Right atrium auricular region (tissue), 2 donors: ENCODE results near the gene TMEM185A. TPM values are rescaled to one million over a fixed set of nuclear protein-coding genes. Genes with fewer than 3 reads are reported as not detected.

ENCODE experiments used
- DNase-seq: peaks from one replicate; pipeline ENCODE4 v3.0.0-alpha.2; 2019; ENCODE audit warnings: low spot score
- H3K27ac ChIP-seq, 2 donors: fragments of 200-600 bp; sonication (generic); 1 replicate in 1 of 2; 2 replicates in 1 of 2; pipeline ENCODE4 v1.5.1; 2016 to 2019
- H3K27me3 ChIP-seq, 2 donors: fragments of 200-600 bp; sonication (generic); one replicate each; pipeline versions ENCODE4 v1.5.1 to v1.6.0; 2017 to 2019
- H3K36me3 ChIP-seq: fragments of 200-600 bp; sonication (generic); one replicate; pipeline ENCODE4 v1.5.1; 2016
- H3K4me1 ChIP-seq, 2 donors: fragments of 200-600 bp; sonication (generic); one replicate each; pipeline versions ENCODE4 v1.5.1 to v1.6.0; 2017 to 2019
- H3K4me3 ChIP-seq, 2 donors: fragments of 200-600 bp; sonication (generic); 1 replicate in 1 of 2; 2 replicates in 1 of 2; pipeline ENCODE4 v1.5.1; 2017 to 2019; ENCODE audit warnings: mild to moderate bottlenecking in 1 of 2, moderate library complexity in 1 of 2
- H3K9me3 ChIP-seq, 2 donors: fragments of 200-600 bp; sonication (generic); one replicate each; pipeline ENCODE4 v1.5.1; 2019
- CTCF ChIP-seq, 2 donors: fragments of 200-600 bp; sonication (generic); IDR thresholded peaks; one replicate each; pipeline ENCODE4 v1.5.1; 2019; ENCODE audit warnings: antibody characterized with exemption in 2 of 2
- total RNA-seq, 2 donors: library from RNA; depleted of rRNA; stranded (reverse); fragments of >200 nt; gene quantifications; one replicate each; pipeline ENCODE4 v1.1.0, GENCODE V29; 2016

TMEM185A gene
- total RNA-seq, 2 donors from 2014 or later = 37.0 to 37.2 TPM

GRCh38 chrX:149650162-149650561, 18.6 kb upstream of the TMEM185A start:
- H3K4me1 ChIP-seq = no peaks in the 10 kb centered on the region
- no peak for TF ChIP-seq CTCF (IDR thresholded peaks at IDR 0.05)

GRCh38 chrX:149648932-149649331, 17.3 kb upstream of the TMEM185A start:
- Histone ChIP-seq H3K27me3 (no peaks in the 10 kb centered on the region), H3K4me3 (no peak overlapping the region), H3K9me3 (no peaks in the 10 kb centered on the region), H3K4me1 (no peaks in the 10 kb centered on the region), H3K27ac (no peak overlapping the region), H3K36me3 (no peaks in the 10 kb centered on the region)
- TF ChIP-seq CTCF (IDR thresholded peaks at IDR 0.05) = no peak
- DNase-seq = no peak

More at GRCh38 chrX:149650162-149650561, 18.6 kb upstream of the TMEM185A start:
- H3K27ac ChIP-seq = no peak overlapping the region
- DNase-seq = no peak
- H3K4me3 ChIP-seq = no peak overlapping the region
- H3K27me3 ChIP-seq = no peaks in the 10 kb centered on the region
- no peaks in the 10 kb centered on the region for H3K9me3 ChIP-seq
- no peaks in the 10 kb centered on the region for H3K36me3 ChIP-seq

- Histone ChIP-seq H3K4me1 (no peaks in the 10 kb centered on the region), H3K4me3 (no peak overlapping the region), H3K9me3 (no peaks in the 10 kb centered on the region), H3K36me3 (no peaks in the 10 kb centered on the region), H3K27ac (no peak overlapping the region), H3K27me3 (no peaks in the 10 kb centered on the region)
- TF ChIP-seq CTCF (IDR thresholded peaks at IDR 0.05) = no peak
- no peak for DNase-seq
Measured at GRCh38 chrX:149647505-149647904, 15.9 kb upstream of the TMEM185A start.

- Histone ChIP-seq H3K9me3 (no peaks in the 10 kb centered on the region), H3K36me3 (no peaks in the 10 kb centered on the region), H3K4me1 (no peaks in the 10 kb centered on the region), H3K4me3 (no peak overlapping the region), H3K27ac (no peak overlapping the region), H3K27me3 (no peaks in the 10 kb centered on the region)
- DNase-seq = no peak
- no peak for TF ChIP-seq CTCF (IDR thresholded peaks at IDR 0.05)
Measured at GRCh38 chrX:149643496-149643895, 11.9 kb upstream of the TMEM185A start.

- Histone ChIP-seq H3K4me1 (no peaks in the 10 kb centered on the region), H3K27me3 (no peaks in the 10 kb centered on the region), H3K27ac (no peak overlapping the region), H3K4me3 (no peak overlapping the region), H3K36me3 (no peaks in the 10 kb centered on the region), H3K9me3 (no peaks in the 10 kb centered on the region)
- no peak for DNase-seq
- no peak for TF ChIP-seq CTCF (IDR thresholded peaks at IDR 0.05)
Measured at GRCh38 chrX:149641835-149642234, 10.2 kb upstream of the TMEM185A start.

GRCh38 chrX:149641432-149641831, 9.8 kb upstream of the TMEM185A start:
- Histone ChIP-seq H3K4me1 (no peaks in the 10 kb centered on the region), H3K27ac (no peak overlapping the region)
- no peak for TF ChIP-seq CTCF (IDR thresholded peaks at IDR 0.05)

More at GRCh38 chrX:149641432-149641831, 9.8 kb upstream of the TMEM185A start:
- DNase-seq = no peak
- Histone ChIP-seq H3K27me3 (no peaks in the 10 kb centered on the region), H3K4me3 (no peak overlapping the region), H3K36me3 (no peaks in the 10 kb centered on the region), H3K9me3 (no peaks in the 10 kb centered on the region)
